ENCODE results near the gene MC1R.

DNA sequence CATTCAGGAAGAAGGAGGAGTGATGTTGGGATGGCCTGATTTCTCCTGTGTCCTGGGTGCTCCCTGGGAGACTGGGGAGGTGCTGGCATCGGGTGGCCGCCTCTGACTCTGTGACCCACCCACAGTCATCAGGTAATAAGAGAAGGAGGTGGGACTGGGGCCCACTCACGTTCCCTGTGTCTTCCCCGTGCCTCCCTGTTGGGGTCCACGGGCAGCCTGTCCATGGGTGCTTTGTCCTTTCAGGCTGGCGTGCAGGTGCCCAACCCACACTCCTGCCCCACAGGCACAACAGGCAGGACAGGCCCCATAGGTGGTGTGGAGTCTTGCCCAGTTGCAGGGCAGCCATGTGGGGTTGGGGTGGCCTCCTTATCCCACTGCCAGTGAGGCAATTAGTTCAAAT lies 33.9 kb downstream of the MC1R start:
- TF ChIP-seq CTCF (IDR thresholded peaks at IDR 0.05; ENCODE audit: insufficient read depth, low read depth, low read length) (no peak), EZH2 (IDR thresholded peaks at IDR 0.05; ENCODE audit: insufficient read depth, low read length) (no peak)
